Spleen (tissue), 7 donors: ENCODE measurements around the gene ACAN.

ENCODE experiments used
- POLR2A ChIP-seq, 3 donors: fragments of 450-650 bp; IDR thresholded peaks; one replicate each; pipeline ENCODE4 v1.5.1; 2017; ENCODE audit warnings: antibody characterized with exemption in 3 of 3, mild to moderate bottlenecking in 1 of 3
- POLR2AphosphoS5 ChIP-seq, 3 donors: sonication (generic); formaldehyde crosslinking; IDR thresholded peaks; one replicate each; pipeline ENCODE4 v1.5.1; 2017; ENCODE audit warnings: antibody characterized with exemption in 3 of 3
- TF ChIP-seq, protein P1 (sequence below), 11 experiments: fragments of 200-600 bp in 7 of 11; fragments of 450-650 bp in 4 of 11; sonication (generic) in 4 of 11; IDR thresholded peaks in 8 of 11; conservative IDR thresholded peaks in 3 of 11; 1 replicate in 7 of 11; 2 replicates in 4 of 11; pipeline versions ENCODE4 v1.4.0 to v1.8.0; 2016 to 2021; ENCODE audit warnings: antibody characterized with exemption in 11 of 11, inconsistent platforms in 4 of 11, mild to moderate bottlenecking in 1 of 11
- donor health status: DM: no; HTN: no; CAD: no; lungs with moderate emphysema.
- donor health status: DM: no; HTN: no; CAD: no.
- donor health status: DM: no; HTN: no; CAD: no.

- TF ChIP-seq, protein P1, sequence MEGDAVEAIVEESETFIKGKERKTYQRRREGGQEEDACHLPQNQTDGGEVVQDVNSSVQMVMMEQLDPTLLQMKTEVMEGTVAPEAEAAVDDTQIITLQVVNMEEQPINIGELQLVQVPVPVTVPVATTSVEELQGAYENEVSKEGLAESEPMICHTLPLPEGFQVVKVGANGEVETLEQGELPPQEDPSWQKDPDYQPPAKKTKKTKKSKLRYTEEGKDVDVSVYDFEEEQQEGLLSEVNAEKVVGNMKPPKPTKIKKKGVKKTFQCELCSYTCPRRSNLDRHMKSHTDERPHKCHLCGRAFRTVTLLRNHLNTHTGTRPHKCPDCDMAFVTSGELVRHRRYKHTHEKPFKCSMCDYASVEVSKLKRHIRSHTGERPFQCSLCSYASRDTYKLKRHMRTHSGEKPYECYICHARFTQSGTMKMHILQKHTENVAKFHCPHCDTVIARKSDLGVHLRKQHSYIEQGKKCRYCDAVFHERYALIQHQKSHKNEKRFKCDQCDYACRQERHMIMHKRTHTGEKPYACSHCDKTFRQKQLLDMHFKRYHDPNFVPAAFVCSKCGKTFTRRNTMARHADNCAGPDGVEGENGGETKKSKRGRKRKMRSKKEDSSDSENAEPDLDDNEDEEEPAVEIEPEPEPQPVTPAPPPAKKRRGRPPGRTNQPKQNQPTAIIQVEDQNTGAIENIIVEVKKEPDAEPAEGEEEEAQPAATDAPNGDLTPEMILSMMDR (IDR thresholded peaks at IDR 0.05 in 8 of 11, conservative IDR thresholded peaks at IDR 0.05 in 3 of 11): no peak
- TF ChIP-seq POLR2AphosphoS5 (IDR thresholded peaks at IDR 0.05) (no peak), POLR2A (IDR thresholded peaks at IDR 0.05) (no peak)
These were observed 101.0 kb downstream of the ACAN start for GRCh38 chr15:88904257-88904623.
